Skeletal muscle cell (primary cell): Measurements from ENCODE around the gene NISCH.

Experiments
- DNase-seq: peaks from one replicate; pipeline ENCODE4 v3.0.0-alpha.2; 2010; ENCODE audit warnings: low read depth
- H3K4me3 ChIP-seq: 2 replicates; pipeline ENCODE4 v1.5.1; 2011; ENCODE audit warnings: low read depth, mild to moderate bottlenecking, control low read depth, low read length, moderate library complexity

NISCH gene

DNA sequence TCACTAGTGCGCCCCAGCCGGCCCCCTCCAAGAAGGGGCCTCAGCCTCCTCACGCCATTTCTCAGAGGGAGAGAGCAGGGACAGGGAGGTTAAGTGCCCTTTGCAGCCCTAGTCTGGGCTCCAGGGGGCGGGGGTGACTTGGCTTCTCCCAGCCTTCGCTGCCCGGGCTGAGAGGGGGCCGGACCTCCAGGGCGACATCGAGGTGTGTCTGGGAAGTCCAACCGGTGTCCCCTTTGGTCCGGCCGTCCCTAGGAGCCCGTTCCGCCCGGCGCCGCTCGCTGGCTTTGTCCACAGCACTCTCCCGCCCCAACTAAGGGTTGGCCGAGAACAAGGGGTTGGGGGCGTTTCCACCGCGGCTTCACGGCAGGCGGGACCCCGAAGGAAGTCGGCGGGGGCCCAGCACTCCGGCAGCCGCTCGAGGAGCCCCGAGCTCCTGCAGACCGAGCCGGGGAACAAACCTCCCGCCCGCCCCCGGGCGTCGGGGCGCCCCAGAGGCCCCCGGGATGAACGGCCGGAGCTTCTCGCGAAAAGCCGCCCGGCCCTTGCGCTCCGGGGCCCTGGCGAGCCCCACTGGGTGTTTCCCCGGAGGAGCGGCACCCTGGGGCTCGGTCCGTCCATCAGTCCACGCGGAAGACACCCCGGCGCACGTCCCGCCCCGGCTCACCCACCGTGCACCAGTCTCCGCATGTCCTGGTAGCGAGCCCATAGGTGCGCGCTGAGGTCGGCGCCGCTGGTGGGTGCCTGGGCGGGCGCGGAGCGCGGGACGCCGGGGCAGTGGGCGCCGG lies 77.6 kb downstream of the NISCH start:
- H3K4me3 ChIP-seq, result peak overlapping the region; percentile 72
- no peak for DNase-seq

DNA sequence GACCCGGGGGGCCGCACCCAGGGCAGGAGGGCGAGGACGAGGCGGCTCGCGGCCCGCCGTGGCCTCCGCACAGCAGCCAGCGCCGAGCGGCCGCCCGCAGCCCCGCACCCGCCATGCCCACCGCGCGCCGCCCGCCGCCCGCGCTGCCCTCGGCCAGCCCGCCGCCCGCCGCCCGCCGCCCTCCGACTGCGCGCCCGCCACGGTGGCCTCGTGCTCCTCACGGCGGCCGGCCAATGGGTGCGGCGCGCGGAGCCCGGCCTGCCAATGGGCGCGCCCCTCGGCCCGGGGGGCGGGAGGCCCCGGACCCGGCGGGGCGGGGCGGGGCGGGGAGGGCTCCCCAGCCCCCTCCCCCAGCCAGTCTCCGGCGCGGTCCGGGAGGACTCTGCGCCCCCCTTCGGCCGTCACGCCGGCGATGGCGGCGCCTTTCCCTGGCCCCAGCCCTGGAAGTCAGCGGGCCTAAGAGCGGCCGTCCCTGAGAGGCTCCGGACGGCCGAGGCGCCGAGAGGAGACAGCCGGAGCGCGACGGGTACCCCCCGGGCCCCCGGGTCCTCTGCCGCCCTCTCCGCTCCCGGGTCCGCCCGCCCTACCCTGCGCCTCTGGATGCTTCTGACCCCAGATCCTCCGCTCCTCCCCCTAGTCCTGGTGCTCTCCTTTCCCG lies 78.3 kb downstream of the NISCH start, which contains the start of gene NT5DC2:
Gene NT5DC2, minus strand, starts transcription at position 235 of the 658 bp plus-strand sequence. Its CDS starts 120 bp downstream, at position 115.
- DNase-seq, result peak; percentile 31
- H3K4me3 ChIP-seq, result peak within 1 kb of the TSS; percentile 72

DNA sequence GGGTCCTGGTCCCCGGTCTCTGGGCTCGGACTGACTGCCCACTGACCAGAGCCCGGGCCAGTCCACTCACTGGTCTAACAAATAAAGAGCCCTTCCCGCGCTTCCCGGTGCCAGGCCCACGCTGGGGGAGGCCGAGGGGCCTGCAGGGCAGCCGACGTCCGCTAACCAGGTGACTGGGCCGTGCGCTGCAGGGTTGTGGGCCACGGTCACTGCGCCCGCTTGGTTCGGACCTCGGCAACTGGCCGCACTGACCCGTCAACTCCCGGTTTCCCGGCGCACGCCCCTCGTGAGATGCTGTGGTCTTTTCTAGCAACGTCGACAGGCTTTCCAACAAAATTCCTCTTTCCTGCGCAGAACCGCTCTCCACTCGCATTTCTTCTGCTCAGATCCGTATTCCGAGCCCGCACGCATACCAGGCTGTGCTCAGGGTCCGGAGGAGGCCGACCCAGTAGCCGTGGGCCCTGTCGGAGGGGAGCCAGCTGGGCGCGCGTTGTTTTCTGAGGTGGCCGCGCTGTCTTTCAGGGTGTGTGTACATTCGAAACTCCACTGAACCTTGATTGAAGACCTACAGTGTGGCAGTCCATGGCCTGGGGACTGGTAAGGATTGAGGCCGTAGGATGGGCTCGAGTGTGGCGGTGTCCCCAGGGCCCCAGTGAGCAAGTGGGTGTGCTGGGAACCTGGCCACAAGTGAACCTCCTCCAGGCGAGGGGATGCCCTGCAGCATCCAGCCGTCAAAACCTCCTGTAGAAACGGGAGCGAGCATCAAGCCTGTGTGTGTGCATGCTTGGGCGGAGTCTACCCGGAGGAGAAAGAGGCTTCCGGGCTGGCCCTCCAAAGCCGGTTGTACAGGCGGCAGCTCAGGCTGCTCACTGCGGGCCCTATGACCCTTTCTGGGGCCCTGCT lies 79.1 kb downstream of the NISCH start:
- DNase-seq, result no peak
- peak overlapping the region; percentile 50 for H3K4me3 ChIP-seq

DNA sequence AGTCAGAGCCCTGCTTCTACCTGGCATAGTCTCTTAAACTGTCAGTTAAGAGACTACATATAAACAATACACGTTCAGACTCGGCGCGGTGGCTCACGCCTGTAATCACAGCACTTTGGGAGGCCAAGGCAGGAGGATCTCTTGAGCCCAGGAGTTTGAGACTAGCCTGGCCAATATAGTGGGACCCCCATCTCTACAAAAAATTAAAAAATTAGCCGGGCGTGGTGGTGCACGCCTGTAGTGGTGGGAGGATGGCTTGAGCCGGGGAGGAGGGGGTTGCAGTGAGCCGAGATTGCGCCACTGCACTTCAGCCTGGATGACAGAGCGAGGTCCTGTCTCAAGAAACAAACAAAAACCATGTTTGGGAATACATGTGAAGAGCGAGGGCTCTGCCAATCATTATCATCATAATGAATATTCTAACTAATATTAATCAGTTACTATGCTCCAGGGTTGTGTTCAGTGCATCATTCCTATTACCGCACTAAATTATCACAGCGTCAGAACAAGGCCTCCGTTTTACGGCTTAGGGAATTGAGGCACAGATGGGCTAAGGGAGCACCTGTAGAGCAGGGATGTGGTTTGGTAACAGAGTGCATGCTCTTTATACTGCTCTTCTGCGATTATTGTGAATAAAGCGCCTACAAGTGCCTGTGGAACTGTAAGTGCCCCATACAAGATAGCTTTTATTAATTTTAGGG lies 80.2 kb downstream of the NISCH start:
- no peak for DNase-seq
- no peak overlapping the region for H3K4me3 ChIP-seq

DNA sequence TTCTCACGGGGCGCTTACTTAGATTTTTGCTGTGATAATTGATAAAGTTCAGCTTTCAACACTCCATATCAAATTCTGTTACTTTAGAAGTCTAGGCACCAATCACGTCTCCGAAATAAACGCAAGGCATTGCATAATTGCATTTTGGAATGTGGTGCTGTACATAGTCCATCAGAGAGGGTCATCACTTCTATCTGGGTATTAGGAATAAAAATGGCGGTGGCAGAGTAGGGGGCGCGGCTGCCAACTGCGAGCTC lies 80.6 kb downstream of the NISCH start:
- DNase-seq, result no peak
- H3K4me3 ChIP-seq, result peak overlapping the region; percentile 3

DNA sequence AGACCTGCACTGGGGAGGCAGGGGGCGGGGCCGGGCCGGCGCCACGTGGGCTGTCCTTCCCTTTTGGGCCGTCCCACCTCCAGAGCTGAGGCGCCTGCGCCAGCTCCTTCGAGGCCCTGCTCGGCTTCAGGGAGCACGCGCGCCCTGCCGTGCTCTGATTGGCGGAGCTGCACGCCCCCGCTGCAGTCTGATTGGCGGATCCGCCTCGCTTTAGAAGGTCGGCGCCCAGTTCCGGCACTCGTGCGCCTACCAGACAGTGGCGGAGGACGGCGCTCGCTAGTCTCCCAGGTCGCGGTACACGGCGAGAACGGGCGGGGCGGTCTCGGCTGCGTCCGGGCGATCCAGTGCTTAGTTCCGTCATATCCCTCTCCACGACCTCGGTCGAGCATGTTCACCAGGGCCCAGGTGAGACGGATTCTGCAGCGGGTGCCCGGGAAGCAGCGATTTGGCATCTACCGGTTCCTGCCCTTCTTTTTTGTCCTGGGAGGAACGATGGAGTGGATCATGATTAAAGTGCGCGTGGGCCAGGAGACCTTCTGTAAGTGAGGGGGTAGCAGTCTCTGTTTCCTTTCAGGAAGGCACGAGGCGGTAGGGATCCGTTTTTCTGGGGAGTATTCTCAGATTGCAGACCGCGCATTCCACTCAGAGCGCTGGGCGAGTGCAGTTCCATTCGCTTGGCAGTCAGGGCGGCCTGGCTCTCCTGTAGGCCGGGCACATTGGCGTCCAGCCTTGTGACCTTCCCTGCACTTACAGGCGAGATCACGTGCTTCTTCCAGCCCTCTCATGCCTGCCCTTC lies 81.2 kb downstream of the NISCH start, which contains the start of gene UQCC5:
Gene UQCC5, plus strand, starts transcription at position 237 of the 796 bp plus-strand sequence. Its CDS starts 151 bp downstream, at position 388.
- peak; percentile 96 for DNase-seq
- H3K4me3 ChIP-seq, result peak within 1 kb of the TSS; percentile 82

DNA sequence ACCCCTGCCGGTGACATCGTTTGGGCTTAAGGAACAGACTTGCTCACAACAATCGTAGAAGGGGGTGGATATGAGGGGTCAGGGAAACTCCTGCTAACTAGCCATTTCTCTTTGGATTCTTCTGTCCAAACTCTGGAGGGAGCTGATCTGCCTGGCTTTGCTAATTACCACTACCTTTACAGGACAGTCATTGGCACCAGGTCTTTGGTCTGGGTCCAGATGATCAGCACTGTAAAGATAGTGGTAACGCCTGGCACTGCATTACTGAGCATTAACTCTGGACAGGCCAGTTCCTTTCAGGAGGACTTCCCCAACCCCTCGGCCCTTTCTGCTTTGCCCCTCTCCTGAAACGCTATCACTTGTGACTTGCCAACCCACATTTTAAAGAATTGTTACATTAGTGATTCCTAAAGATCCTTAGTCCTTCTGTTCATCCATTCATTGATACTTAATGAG lies 81.8 kb downstream of the NISCH start:
- H3K4me3 ChIP-seq, result peak overlapping the region; percentile 82
- DNase-seq, result no peak

DNA sequence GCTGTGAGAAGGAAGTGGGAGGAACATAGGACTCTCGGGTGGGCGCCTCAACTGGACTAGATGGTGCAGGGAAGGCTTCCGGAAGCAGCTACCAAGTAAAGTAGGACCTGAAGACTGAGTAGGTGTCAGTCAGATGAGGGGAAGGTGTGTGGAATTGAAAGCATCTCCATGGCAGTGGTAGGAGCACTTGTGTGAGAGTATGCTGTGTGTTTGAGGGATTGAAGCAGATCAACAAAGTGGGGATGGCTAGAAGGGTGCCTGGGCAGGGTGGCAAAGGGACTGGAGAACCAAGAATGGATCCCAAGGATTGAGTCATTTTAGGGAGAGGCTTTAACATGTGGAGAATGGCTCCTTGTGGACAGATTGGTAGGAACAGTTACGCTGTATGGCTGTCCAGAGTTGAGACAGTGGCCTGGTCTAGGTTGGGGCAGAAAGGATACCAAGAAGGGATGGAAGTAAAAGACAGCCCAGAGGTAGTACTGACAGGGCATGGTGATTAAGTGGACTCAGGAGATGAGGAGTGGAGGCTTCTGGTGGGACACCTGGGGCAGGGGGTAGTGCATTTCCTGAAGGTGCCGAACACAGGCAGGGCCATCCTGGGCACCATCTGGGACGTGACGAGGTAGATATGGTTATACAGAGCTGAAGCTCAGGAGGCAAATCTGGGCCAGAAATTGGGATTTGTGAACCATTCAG lies 82.5 kb downstream of the NISCH start:
- DNase-seq, result no peak
- peak overlapping the region; percentile 82 for H3K4me3 ChIP-seq

DNA sequence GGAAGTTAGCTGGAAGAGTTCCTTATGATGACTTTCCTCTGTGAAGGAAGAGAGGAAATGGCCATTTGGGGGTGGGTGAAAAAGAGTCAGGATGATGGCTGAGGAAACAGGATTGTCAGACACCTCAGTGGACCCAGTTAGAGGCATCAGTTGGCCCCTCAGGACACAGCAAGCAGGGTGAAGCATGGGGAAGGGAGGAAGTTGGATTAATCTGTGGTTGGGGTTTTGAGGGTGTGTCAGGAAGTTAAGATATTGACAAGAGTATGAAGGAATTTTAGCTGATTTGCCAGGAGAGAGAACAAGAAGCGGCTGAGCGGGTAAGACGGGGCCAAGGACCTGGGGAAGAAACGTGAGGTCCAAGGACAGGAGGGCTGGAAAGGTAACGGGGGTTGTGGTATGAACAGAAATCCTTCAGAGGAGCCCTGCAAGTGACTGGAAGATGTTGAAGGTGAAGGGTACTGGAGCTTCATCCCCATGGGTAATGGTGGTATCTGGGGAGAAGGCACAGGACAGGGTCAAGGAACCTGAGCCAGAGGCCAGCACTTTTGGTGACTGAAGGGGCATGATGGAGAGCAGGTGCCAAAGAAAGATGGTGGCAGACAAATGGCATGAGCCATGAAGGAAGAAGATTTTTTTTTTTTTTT lies 83.7 kb downstream of the NISCH start:
- DNase-seq, result no peak
- no peak overlapping the region for H3K4me3 ChIP-seq

DNA sequence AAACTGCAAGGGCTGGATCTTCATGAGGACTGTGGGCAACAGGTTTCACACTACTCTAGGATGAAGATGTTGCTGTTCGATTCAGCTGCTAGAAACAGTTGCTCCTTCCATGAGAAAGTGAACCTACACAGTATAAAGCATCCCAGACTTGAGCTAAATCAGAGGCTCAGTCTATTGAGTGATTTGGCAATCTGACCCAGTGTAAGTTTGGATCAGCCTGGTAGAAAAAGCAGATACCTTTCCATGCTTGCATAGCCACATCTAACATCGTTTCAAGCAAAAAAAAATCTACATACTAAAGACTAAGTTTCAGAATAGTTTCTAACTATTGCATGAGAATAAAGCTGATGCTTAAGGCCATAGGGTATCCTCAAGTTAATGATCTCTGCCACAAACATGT lies 85.6 kb downstream of the NISCH start:
- no peak for DNase-seq

More for the DNA sequence above, 85.6 kb downstream of the NISCH start:
- no peak overlapping the region for H3K4me3 ChIP-seq
